HG03575 (cell line): Measurements from ENCODE around the gene USP36.

ENCODE experiments used
- ATAC-seq: cut with Tn5 transposase; IDR thresholded peaks from one replicate; pipeline ENCODE4 v1.9.1; 2021; ENCODE audit not compliant: unreplicated experiment, insufficient number of reproducible peaks, low FRiP score; ENCODE audit errors: extremely low read depth

Gene USP36

DNA sequence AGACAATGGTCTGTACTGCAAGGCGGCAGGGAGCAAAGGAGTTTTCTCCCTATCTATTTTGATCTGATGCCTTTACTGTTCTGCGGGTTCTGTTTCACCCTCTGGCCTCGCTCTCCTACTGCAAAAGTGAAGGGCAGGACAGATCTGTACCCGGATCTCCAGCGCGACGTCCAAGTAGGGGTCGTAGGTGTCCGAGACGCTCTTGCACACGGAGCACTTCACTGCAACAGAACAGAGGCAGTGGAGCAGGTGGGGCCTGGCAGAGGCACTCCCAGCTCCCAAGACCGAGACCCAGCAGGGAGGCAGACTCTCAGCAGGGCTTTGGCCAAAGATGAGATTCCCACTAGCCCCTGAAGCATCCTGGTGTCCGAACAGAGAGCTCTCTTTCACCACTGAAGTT is 19.8 kb downstream of the USP36 start:
- no peak for ATAC-seq

DNA sequence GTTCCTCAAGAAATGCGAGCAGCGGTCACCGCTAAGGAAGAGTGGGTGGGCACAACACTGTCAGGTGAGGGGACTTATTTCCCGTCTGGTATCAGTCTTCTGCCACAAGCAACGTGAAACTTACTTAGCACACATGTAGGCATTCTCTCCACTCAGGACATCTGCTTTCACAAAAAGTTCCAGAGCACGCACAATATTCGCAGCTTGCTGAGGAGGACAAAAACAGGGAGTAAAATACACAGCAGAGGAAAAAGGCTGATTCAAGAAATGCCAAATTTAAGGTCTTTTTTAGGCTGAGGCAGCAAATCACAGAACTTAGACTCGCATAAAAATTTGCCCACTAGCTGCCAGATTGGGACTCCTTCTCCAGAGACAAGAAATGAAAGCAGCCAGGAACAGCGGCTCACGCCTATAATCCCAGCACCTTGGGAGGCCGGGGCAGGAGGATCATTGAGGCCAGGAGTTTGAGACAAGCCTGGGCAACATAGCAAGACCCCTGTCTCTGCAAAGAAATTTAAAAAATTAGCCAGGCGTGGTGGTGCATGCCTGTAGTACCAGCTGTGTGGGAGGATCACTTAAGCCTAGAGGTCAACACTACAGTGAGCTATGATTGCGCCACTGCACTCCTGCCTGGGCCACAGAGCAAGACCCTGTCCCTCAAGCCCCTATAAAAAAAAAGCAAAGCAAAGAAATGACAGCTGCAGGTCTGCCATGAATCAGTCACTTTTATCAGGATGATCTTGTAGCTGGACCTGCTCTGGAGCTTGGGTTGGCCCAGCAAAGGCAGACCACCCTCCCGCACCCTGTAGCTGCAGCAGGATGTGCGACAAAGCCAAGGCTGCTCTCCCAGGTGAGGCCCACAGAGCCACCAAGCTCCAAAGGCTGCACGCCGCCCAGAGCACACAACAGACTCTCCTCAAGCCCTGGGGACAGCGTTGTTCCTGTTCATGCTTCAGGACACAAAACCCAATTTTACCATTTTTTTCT is 20.5 kb downstream of the USP36 start:
- no peak for ATAC-seq

- ATAC-seq: no peak
Measured at GRCh38 chr17:78819402-78819801, 21.2 kb downstream of the USP36 start.

DNA sequence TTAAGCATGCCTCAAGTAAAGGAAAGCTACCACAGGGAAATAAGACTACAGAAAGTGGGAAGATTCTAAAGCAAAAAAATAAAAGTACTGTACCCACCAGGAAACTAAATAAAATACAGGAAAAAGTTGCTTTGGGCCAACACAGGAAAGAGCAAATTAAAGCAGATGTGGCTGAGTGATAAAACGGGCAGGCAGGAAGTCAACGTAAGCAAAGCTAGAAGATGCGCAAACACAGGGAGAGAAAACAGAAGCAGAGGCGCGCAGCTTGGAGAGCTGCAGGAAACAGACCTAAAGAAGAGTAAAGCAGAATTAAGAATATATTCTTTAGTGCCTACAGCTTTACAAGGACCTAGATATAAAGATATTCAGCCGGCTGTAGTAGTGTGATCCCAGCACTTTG is 21.7 kb downstream of the USP36 start:
- no peak for ATAC-seq

DNA sequence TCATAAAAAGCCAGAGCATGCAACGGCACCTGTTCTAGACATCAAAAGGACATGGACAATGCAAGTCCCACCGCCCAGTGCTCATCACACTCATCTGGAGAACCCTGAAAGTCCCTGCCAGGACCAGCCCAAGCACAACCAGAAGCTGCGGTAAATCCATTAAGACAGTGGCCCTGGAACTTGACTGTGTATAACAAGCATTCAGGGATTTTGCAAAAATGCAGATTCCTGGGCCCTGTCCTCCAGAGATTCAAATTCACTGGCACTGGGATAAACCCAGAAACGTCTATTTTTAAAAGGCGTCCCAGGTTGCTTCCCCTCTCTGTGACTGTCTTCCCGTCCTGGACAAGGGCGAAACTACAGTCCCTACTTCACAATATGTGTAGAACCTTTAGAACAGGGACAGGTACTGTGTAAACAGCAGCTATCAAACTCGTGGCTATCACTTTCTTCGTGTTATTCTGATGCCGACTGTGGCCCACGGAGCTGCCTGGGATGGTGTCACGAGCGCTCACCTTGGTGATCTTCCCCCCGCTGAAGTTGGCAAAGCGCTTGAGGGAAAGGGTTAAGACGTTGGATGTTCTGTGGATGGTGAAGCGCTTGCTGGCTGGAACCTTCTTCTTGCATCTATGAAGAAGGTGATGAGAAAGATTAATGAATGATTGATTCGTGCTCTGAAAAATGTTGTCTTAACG is 22.3 kb downstream of the USP36 start:
- ATAC-seq: no peak

DNA sequence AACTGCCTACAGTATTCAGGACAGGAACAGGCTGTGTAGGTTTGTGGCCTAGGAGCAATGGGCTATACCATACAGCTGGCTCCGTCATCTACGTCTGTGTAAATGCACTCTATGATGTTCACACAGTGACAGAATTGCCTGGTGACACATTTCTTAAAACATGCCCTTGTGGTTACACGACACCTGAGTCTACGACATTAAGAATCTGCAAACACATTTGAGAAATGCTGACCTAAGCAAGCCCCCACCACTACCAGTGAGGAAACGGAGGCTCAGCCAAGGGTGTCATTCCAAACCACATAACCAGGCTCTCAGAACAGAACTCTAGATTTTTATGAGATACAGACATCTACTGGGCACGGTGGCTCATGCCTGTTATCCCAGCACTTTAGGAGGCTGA is 23.5 kb downstream of the USP36 start:
- no peak for ATAC-seq

- ATAC-seq: no peak
Measured at GRCh38 chr17:78815696-78816095, 24.9 kb downstream of the USP36 start.

DNA sequence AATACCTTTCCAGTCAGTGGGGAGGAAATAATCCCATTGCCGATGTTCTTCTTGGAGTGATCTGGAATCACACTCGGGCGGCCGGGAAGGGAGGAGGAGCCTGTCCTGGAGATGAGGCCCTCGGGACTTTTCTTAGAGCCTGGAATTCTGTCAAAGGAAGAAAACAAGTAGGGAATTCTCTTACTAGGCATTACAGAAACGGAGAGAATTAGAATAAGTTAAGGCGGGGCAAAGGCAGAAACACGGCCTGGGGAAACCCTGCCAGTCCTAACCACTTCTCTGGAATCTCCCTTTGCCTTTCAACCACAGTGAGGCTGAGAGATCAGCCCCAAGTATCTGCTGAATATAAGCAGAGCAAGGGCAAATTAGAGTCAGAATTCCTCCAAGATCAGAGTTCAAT is 27.8 kb downstream of the USP36 start:
- no peak for ATAC-seq

GRCh38 chr17:78808163-78808562 is 32.5 kb downstream of the USP36 start:
- no peak for ATAC-seq

GRCh38 chr17:78806451-78806850 is 34.2 kb downstream of the USP36 start:
- ATAC-seq: no peak

- ATAC-seq: no peak
Measured at GRCh38 chr17:78805301-78805700, 35.3 kb downstream of the USP36 start.

- ATAC-seq: no peak
Measured at GRCh38 chr17:78804777-78805176, 35.8 kb downstream of the USP36 start.

- ATAC-seq: no peak
Measured at GRCh38 chr17:78803186-78803845, 37.3 kb downstream of the USP36 start.

DNA sequence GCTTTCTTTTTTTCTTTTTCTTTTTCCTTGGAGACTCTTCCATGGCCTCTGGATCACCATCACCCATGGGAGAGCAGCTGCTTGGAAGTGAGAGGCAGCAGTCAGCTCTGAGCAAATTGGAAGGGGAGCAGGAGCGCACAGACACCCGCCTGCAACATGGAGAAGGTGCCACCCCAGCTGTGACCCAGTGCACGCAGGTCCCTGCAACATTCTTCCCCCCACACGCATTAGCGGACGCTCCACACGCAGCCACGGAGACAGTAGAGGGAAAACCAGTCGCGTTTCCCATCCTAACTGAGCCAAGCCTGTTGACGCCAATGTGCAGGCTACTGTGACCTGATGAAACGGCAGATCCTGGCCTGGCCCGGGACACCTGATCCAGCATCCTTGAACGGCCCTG is 38.2 kb downstream of the USP36 start:
- no peak for ATAC-seq

- no peak for ATAC-seq
Measured at GRCh38 chr17:78802008-78802407, 38.6 kb downstream of the USP36 start.

GRCh38 chr17:78800132-78800931 is 40.3 kb downstream of the USP36 start:
- no peak for ATAC-seq

- ATAC-seq: no peak
Measured at GRCh38 chr17:78798695-78799559, 41.7 kb downstream of the USP36 start.
